Tibial nerve (tissue), 4 donors: ENCODE data around the gene PYGM.

Experiments
- CTCF ChIP-seq, 5 experiments: fragments of 200-600 bp in 3 of 5; fragments of 450-650 bp in 2 of 5; sonication (generic) in 3 of 5; IDR thresholded peaks; one replicate each; pipeline ENCODE4 v1.5.1; 2016 to 2019; ENCODE audit warnings: antibody characterized with exemption in 5 of 5, mild to moderate bottlenecking in 3 of 5, moderate library complexity in 2 of 5
- EP300 ChIP-seq, 2 donors: sonication (generic); formaldehyde crosslinking; IDR thresholded peaks; one replicate each; pipeline ENCODE4 v1.6.1; 2017; ENCODE audit warnings: antibody characterized with exemption in 2 of 2, mild to moderate bottlenecking in 1 of 2
- POLR2A ChIP-seq, 2 donors: fragments of 450-650 bp; IDR thresholded peaks; one replicate each; pipeline ENCODE4 v1.6.1; 2017; ENCODE audit warnings: antibody characterized with exemption in 2 of 2, mild to moderate bottlenecking in 2 of 2, moderate library complexity in 2 of 2

- TF ChIP-seq CTCF (IDR thresholded peaks at IDR 0.05) (no peak), POLR2A (IDR thresholded peaks at IDR 0.05) (no peak), EP300 (IDR thresholded peaks at IDR 0.05) (no peak)
These were observed 38.4 kb downstream of the PYGM start for GRCh38 chr11:64721359-64721699.
